GM19467 (cell line): ENCODE measurements around the gene CAMKMT.

Experiments used
- ATAC-seq: cut with Tn5 transposase; IDR thresholded peaks from one replicate; pipeline ENCODE4 v1.9.1; 2021; ENCODE audit warnings: mild to moderate bottlenecking, moderate library complexity; ENCODE audit not compliant: unreplicated experiment

The CAMKMT gene

DNA sequence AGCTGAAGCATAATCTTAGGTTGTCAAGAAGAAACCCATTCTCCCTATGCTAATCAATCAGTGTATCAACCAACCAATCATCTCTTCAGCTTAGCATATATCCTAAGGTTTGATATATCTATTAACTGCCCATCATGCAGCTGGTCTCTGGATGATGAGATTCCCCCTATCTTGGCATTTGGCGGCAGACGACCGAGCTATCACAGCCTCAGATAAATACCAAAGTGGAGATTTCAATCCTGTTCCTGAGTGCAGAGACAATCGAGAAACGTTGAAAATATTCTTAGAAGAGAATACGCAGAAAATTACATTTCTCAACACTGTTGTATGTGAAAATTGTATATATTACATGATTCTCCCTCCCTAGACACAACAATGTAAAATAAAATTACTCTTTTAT is 320.7 kb downstream of the CAMKMT start:
- ATAC-seq: no peak

DNA sequence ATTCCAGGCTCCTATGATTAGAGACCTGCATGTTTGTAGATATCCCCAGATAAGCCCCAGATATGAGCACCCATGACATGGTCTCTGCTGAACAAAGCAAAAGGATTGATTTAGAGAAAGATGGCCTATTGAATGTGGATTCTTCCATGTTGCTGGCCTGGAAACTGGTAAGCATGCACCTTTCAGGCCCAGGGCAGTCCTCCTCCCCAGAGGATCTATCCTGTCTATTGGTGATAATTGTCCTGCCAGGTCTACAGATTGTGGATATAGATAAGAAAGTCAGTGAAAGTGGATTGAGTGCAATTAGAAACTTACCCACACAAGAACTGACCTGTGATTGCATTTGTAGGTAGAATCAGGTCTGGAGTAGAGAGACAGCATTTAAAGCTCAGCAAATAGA is 322.8 kb downstream of the CAMKMT start:
- no peak for ATAC-seq

DNA sequence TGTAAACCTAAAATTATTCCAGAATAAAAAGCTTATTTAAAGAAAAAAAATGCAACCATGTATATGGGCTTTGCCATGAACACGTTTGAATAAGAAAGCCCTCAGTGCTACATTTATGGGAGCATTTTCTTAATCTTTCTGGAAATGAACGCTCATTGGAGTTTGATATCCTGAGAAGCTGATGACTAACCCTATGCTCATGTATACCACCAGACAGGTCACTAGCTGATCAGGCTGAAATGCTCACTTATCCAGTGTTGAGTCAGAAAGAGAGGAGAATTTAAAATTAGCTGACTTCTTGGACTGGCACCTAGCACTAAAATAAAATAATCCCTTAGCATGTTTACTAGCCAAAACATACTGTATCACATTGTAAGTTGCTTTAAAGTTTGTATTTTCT is 324.8 kb downstream of the CAMKMT start:
- ATAC-seq: no peak

- no peak for ATAC-seq
Observed at GRCh38 chr2:44687686-44688455, 326.1 kb downstream of the CAMKMT start.

DNA sequence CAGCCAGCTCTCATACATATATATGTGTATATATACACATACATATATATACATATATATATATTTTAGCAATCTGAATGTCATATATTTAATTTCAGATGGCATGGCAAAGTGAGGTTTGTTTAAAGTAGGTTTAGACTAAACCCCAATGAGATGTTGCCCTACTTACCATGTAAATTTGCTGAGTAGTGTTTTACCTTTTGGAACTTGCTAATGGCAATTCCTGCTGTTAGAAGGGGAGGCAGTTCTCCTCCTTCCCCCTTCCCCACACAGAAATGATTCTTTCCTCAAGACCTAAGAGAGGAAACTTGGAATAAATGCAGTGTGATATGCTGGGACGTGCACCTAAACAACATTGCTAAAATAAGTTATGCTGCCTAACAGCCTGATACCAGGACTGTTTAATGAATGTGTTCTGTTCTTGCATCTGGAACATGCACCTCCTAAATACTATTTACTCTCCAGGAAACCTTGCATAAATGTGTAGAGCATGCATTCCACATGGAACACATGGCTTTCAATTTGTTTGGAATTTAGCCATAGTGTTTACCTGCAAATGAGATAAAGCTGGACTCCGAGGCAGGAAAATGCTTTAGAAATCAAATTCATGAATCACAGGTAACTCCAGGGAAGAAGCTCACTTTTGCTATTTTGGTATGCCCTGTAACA is 326.8 kb downstream of the CAMKMT start:
- ATAC-seq: no peak

DNA sequence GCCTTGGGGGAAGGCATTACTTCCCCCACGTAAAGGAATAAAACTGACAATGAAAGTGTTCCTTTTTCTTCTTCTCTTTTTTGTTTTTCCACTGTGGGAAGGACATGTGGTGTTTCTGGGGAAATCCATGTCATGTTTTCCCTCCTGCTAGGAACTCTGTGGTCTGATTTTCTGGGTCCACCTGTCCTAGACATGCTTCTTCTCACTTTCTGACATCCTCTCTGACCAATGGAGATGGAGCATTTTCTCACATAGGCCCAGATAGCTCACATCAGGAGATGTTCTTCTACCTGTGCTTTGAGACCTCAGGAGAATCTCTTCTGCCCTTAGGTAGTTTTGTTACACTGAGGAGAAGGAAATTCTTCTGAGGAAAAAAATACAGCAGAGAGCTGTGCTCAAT is 327.8 kb downstream of the CAMKMT start:
- ATAC-seq: no peak

- no peak for ATAC-seq
Observed at GRCh38 chr2:44691174-44691785, 329.5 kb downstream of the CAMKMT start.

DNA sequence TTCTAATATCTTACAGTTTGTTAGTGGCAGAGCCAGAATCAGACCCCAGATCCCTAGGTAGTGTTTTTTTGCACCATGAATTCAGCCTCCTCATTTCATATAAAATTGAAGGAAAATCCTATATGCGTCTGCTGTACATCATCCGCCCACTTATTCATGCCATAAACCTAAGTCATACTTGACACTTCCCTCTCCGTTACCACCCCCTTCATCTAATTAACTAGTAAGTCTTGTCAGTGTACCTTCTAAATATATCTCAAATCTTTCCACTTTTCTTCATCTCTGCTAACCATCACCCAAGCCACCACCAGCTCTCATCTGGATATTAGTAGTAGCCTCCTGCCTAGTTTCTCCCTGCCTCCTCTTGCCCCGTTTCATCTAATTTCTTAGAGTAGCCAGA is 331.1 kb downstream of the CAMKMT start:
- no peak for ATAC-seq

DNA sequence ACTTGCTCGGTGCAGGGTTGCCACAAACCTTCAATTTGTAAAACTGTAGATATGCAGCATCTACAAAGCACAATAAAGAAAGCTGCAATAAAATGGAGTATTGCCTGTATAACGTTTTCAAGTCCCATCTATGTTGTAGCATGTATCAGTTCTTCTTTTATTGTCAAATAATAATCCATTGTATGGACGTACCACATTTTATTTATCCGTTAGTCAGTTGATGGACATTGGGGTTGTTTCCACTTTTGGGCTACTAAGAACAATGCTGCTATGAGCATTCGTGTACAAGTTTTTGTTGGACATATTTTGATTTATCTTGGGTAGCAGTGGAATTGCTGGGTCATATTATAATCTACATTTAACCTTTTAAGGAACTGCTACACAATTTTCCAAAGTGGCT is 339.1 kb downstream of the CAMKMT start:
- ATAC-seq: no peak

GRCh38 chr2:44705356-44705755 is 343.6 kb downstream of the CAMKMT start:
- ATAC-seq: no peak

DNA sequence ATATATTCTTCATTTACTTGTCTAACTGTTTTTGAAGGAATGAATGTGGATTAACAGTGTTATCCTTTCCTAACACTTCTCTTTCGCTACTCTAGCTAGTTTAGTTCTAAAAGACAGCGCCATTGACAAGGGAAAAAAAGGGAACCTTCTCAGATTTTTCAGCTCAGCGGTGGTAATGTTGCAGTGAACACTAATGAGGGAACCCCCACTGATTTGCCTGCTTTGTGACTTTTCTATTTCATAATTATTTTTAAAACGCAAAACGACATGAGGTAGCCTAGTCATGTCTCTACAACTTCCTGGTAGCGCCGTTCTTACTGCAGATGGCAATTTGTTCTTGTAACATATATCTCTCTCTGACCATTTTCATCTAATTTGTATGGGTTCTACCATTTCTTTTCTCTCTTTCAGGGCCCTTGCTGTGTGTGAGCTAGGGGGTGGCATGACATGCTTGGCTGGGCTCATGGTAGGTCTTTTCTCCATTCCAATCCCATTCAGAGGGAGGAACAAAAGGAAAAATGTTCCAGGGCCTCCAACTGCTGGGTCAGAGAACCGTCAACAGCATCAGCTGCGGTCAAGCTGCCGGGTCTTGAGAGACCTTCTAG is 344.2 kb downstream of the CAMKMT start:
- ATAC-seq: no peak

- ATAC-seq: no peak
Observed at GRCh38 chr2:44706681-44707553, 345.2 kb downstream of the CAMKMT start.

DNA sequence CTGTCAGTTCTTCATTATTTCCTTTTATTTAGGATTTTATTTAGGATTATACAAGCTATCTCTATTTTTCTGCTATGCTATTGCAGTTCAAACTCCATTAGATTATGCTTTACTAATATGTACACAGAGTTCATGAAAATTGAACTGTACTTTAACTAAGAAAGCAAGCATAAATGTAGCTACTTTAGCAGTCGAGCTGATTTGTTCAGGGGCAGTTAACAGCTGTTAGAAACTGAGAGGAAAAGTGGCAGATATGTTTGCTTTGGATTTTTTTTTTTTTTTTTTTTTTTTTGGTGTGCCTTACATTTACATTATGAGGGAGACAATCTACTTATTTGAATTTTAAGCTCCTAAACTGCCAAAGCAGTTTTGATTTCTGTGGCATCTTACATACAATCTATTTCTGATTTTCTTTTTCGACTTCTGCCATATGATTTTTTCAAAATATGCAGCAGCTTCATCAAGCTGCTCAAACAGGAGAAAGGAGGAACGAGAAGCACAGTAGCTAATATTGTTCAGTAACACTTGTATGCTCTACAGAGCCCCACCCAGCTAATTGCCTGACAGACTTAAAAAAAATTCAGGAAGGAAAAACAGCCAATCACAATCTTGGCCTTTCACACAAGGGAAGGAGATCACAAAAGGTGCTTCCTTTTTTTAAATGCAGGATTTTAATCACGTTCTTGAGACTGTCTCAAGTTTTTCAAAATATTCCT is 346.4 kb downstream of the CAMKMT start:
- ATAC-seq: no peak

DNA sequence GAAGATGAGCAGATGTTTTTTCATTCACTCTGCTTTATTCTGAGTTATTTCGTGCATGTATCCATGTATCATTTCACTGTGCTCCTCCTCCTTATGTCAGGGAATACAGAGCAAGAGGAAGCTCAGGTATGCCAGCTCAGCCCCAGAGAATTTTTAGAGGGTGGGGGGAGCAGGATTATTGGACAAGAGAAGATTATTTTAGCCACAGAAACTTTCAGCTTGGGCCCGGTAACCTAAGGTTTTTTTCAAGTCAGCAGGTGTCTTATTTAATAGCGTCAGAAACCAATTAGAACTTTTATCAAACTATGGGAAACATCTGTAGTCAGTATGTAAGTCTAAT is 346.9 kb downstream of the CAMKMT start:
- no peak for ATAC-seq

DNA sequence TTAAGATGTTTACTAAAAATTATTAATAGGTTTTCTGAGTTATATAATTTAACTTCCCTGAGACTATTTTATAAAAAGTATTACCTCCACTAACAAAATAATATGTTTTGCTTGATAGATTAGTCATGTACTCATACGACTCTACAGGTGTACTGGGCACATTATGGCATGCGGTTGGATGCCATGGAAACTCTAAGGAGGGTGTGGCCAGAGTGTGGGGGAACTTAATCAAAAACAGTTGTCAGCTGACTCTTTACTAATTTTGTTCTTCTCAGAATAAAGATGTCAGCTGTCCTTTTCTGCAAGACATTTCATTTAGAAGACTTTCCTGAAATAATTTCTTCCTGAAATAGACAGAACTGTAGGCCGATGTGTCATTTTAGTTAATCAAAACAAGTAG is 351.4 kb downstream of the CAMKMT start:
- ATAC-seq: no peak

- no peak for ATAC-seq
Observed at GRCh38 chr2:44715671-44716081, 353.9 kb downstream of the CAMKMT start.

GRCh38 chr2:44716131-44716530 is 354.4 kb downstream of the CAMKMT start:
- ATAC-seq: no peak

- no peak for ATAC-seq
Observed at GRCh38 chr2:44718431-44718830, 356.7 kb downstream of the CAMKMT start.

- no peak for ATAC-seq
Observed at GRCh38 chr2:44719562-44719961, 357.8 kb downstream of the CAMKMT start.

GRCh38 chr2:44722026-44722625 is 360.4 kb downstream of the CAMKMT start:
- no peak for ATAC-seq
